Measurements from ENCODE around the gene CA10. TPM values are rescaled to one million over a fixed set of nuclear protein-coding genes. Genes with fewer than 3 reads are reported as not detected.

The CA10 gene
- total RNA-seq, 2 donors from 2014 or later: 0.26 TPM; not detected in 1

GRCh38 chr17:51741458-51741857 lies 417.1 kb downstream of the CA10 start:
- no peak overlapping the region for H3K27ac ChIP-seq
- H3K4me3 ChIP-seq: no peak overlapping the region
- no peaks in the 10 kb centered on the region for H3K9me3 ChIP-seq
- no peaks in the 10 kb centered on the region for H3K27me3 ChIP-seq
- no peak for ATAC-seq
- no peak for DNase-seq
- no peaks in the 10 kb centered on the region for H3K36me3 ChIP-seq (replicated peaks in 1 of 2; ENCODE audit: insufficient read depth in 1 of 2, low read depth in 2 of 2)
- TF ChIP-seq, protein P1, sequence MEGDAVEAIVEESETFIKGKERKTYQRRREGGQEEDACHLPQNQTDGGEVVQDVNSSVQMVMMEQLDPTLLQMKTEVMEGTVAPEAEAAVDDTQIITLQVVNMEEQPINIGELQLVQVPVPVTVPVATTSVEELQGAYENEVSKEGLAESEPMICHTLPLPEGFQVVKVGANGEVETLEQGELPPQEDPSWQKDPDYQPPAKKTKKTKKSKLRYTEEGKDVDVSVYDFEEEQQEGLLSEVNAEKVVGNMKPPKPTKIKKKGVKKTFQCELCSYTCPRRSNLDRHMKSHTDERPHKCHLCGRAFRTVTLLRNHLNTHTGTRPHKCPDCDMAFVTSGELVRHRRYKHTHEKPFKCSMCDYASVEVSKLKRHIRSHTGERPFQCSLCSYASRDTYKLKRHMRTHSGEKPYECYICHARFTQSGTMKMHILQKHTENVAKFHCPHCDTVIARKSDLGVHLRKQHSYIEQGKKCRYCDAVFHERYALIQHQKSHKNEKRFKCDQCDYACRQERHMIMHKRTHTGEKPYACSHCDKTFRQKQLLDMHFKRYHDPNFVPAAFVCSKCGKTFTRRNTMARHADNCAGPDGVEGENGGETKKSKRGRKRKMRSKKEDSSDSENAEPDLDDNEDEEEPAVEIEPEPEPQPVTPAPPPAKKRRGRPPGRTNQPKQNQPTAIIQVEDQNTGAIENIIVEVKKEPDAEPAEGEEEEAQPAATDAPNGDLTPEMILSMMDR (IDR thresholded peaks at IDR 0.05): no peak
- TF ChIP-seq POLR2A (IDR thresholded peaks at IDR 0.05): no peak
- no peaks in the 10 kb centered on the region for H3K4me1 ChIP-seq
- intact Hi-C loops (cut with DNase I): no loop called here

GRCh38 chr17:51740531-51740930 lies 418.0 kb downstream of the CA10 start:
- Histone ChIP-seq H3K4me1 (no peaks in the 10 kb centered on the region), H3K9me3 (no peaks in the 10 kb centered on the region), H3K4me3 (no peak overlapping the region), H3K27me3 (no peaks in the 10 kb centered on the region), H3K27ac (no peak overlapping the region), H3K36me3 (replicated peaks in 1 of 2; ENCODE audit: insufficient read depth in 1 of 2, low read depth in 2 of 2) (no peaks in the 10 kb centered on the region)
- 62 to 72% methylated on average over 5 of the region's 5 CpGs for WGBS, 2 donors
- intact Hi-C loops (cut with DNase I): no loop called here
- DNase-seq (no peak), ATAC-seq (no peak)
- TF ChIP-seq POLR2A (IDR thresholded peaks at IDR 0.05): no peak
- TF ChIP-seq, protein P1 (IDR thresholded peaks at IDR 0.05): no peak

GRCh38 chr17:51739245-51739886 lies 419.1 kb downstream of the CA10 start:
- TF ChIP-seq, protein P1 (IDR thresholded peaks at IDR 0.05): no peak
- TF ChIP-seq POLR2A (IDR thresholded peaks at IDR 0.05): no peak
- WGBS, 2 donors: 58 to 67% methylated on average over 6 of the region's 6 CpGs
- no peaks in the 10 kb centered on the region for H3K36me3 ChIP-seq (replicated peaks in 1 of 2; ENCODE audit: insufficient read depth in 1 of 2, low read depth in 2 of 2)
- no peak overlapping the region for H3K4me3 ChIP-seq
- H3K27me3 ChIP-seq: no peaks in the 10 kb centered on the region
- H3K27ac ChIP-seq: no peak overlapping the region
- DNase-seq (no peak), ATAC-seq (no peak)
- H3K9me3 ChIP-seq: no peaks in the 10 kb centered on the region
- no peaks in the 10 kb centered on the region for H3K4me1 ChIP-seq
- intact Hi-C loops (cut with DNase I): no loop called here

DNA sequence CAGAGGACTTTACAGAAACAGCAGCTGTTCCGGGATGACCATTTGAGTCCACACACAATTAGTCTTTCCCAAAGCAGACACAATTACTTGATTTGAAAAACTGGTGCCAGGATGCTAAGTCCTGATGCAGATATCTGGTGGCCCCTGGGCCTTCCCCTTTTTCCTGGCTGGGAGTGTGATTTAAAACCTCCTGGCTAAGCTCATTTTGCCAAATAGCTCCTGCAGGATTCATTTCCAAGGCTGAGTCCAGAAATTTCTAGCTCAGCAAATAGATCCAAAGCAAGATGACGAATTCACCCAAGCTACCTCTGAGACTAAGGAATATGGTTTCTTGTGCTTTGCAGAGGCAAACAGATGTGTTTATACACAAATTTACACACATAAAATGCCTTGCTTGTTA lies 422.2 kb downstream of the CA10 start:
- Histone ChIP-seq H3K9me3 (no peaks in the 10 kb centered on the region), H3K27ac (no peak overlapping the region), H3K4me3 (no peak overlapping the region), H3K27me3 (no peaks in the 10 kb centered on the region), H3K36me3 (replicated peaks in 1 of 2; ENCODE audit: insufficient read depth in 1 of 2, low read depth in 2 of 2) (no peaks in the 10 kb centered on the region), H3K4me1 (no peaks in the 10 kb centered on the region)
- DNase-seq: no peak
- no peak for ATAC-seq
- TF ChIP-seq, protein P1 (IDR thresholded peaks at IDR 0.05): no peak
- no peak for TF ChIP-seq POLR2A (IDR thresholded peaks at IDR 0.05)
- intact Hi-C loops (cut with DNase I): no loop called here
- WGBS, 2 donors: 58 to 65% methylated on average over 2 of the region's 2 CpGs

DNA sequence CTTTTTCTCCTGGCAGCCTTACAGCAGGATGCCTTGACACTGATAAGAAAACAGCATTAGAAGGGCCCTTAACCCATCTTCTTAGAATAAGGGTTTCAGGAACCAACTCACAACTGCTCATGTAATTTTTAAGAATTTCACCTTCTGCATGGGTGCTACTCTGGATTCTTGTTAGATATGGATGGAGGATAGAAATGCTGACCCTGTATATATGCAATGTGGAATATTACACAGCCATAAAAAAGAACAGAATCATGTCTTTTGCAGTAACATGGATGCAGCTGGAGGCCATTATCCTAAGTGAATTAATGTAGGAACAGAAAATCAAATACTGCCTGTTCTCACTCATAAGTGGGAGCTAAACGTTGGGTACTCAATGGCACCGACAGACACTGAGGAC lies 423.5 kb downstream of the CA10 start:
- no peaks in the 10 kb centered on the region for H3K36me3 ChIP-seq (replicated peaks in 1 of 2; ENCODE audit: insufficient read depth in 1 of 2, low read depth in 2 of 2)
- intact Hi-C loops (cut with DNase I): no loop called here
- no peak for TF ChIP-seq POLR2A (IDR thresholded peaks at IDR 0.05)
- TF ChIP-seq, protein P1 (IDR thresholded peaks at IDR 0.05): no peak
- ATAC-seq (no peak), DNase-seq (no peak)
- no peak overlapping the region for H3K4me3 ChIP-seq
- H3K27me3 ChIP-seq: no peaks in the 10 kb centered on the region
- 74 to 78% methylated on average over 2 of the region's 2 CpGs for WGBS, 2 donors
- no peaks in the 10 kb centered on the region for H3K4me1 ChIP-seq
- no peak overlapping the region for H3K27ac ChIP-seq
- H3K9me3 ChIP-seq: no peaks in the 10 kb centered on the region
